ENCODE measurements around the gene ASTE1. TPM values are rescaled to one million over a fixed set of nuclear protein-coding genes. Genes with fewer than 3 reads are reported as not detected.

ASTE1 gene
- total RNA-seq, 1 experiment from 2014 or later = 2.4 TPM

DNA sequence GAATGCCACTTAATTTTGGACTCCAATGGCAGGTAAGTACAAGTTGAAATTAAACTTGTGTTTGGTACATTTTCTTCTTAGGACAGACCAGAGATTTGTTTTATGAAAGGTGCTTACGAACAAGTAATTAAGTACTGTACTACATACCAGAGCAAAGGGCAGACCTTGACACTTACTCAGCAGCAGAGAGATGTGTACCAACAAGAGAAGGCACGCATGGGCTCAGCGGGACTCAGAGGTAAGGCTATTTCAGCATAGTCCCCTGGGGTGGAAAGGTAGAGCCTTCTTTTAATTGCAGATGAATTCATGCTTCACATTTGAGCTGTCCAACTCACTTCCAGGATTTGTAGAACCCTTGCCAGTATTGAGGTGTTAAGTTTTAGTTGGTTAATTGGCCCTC lies 51.4 kb downstream of the ASTE1 start:
- no peak overlapping the region for H3K4me2 ChIP-seq (ENCODE audit: low read length)
- H3K36me3 ChIP-seq (ENCODE audit: control insufficient read depth in 1 of 2, insufficient read depth in 2 of 2, low read length in 2 of 2) = peaks cover under 1 to 2% of the 10 kb centered on the region in 2 experiments; a peak in 1 of 4 replicates
- no peak overlapping the region for H3K9ac ChIP-seq (ENCODE audit: low read length)
- POLR2A ChIA-PET = no interaction called here
- H3K9me3 ChIP-seq (ENCODE audit: control insufficient read depth in 1 of 2, insufficient read depth in 1 of 2, low read depth in 1 of 2, low read length in 2 of 2) = no peaks in the 10 kb centered on the region
- H3K27ac ChIP-seq (ENCODE audit: low read depth, low read length) = no peak overlapping the region
- H2AFZ ChIP-seq (ENCODE audit: low read depth, low read length, poor library complexity, severe bottlenecking) = no peak overlapping the region
- no peaks in the 10 kb centered on the region for H3K27me3 ChIP-seq (ENCODE audit: insufficient read depth, low read length)
- DNase-seq (ENCODE audit: low read depth, low spot score) (no peak), ATAC-seq (no peak)
- no peaks in the 10 kb centered on the region for H3K9me2 ChIP-seq (ENCODE audit: insufficient read depth)
- no peaks in the 10 kb centered on the region for H3K4me1 ChIP-seq (ENCODE audit: control insufficient read depth in 1 of 2, insufficient read depth in 2 of 2, low read length in 2 of 2)
- no peaks in the 10 kb centered on the region for H3K79me2 ChIP-seq (ENCODE audit: insufficient read depth, low read length)
- CTCF ChIA-PET = no interaction called here
- no peaks in the 10 kb centered on the region for H4K20me1 ChIP-seq (ENCODE audit: insufficient read depth)
- no TSS peak for BruUV-seq (replicated peaks)
- H3K4me3 ChIP-seq (replicated peaks in 1 of 2; ENCODE audit: low read depth in 1 of 2, low read length in 2 of 2) = no peak overlapping the region
- TF ChIP-seq RAD21 (IDR thresholded peaks at IDR 0.05; ENCODE audit: low read depth) (no peak), CEBPB (IDR thresholded peaks at IDR 0.05; ENCODE audit: low read depth) (no peak), EGR1 (IDR thresholded peaks at IDR 0.05; ENCODE audit: low read depth) (no peak), POLR2A (IDR thresholded peaks at IDR 0.05; ENCODE audit: borderline replicate concordance, extremely low read depth, insufficient read depth, insufficient read length) (no peak), POLR2AphosphoS5 (IDR thresholded peaks at IDR 0.05; ENCODE audit: low read depth, low read length) (no peak)
- TF ChIP-seq, protein P1, sequence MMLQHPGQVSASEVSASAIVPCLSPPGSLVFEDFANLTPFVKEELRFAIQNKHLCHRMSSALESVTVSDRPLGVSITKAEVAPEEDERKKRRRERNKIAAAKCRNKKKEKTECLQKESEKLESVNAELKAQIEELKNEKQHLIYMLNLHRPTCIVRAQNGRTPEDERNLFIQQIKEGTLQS (IDR thresholded peaks at IDR 0.05) = no peak
- TF ChIP-seq, protein P2, sequence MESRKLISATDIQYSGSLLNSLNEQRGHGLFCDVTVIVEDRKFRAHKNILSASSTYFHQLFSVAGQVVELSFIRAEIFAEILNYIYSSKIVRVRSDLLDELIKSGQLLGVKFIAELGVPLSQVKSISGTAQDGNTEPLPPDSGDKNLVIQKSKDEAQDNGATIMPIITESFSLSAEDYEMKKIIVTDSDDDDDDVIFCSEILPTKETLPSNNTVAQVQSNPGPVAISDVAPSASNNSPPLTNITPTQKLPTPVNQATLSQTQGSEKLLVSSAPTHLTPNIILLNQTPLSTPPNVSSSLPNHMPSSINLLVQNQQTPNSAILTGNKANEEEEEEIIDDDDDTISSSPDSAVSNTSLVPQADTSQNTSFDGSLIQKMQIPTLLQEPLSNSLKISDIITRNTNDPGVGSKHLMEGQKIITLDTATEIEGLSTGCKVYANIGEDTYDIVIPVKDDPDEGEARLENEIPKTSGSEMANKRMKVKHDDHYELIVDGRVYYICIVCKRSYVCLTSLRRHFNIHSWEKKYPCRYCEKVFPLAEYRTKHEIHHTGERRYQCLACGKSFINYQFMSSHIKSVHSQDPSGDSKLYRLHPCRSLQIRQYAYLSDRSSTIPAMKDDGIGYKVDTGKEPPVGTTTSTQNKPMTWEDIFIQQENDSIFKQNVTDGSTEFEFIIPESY (IDR thresholded peaks at IDR 0.05; ENCODE audit: extremely low read depth, insufficient replicate concordance, low read length) = no peak
- TF ChIP-seq, protein P3, sequence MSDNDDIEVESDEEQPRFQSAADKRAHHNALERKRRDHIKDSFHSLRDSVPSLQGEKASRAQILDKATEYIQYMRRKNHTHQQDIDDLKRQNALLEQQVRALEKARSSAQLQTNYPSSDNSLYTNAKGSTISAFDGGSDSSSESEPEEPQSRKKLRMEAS (IDR thresholded peaks at IDR 0.05) = no peak
- TF ChIP-seq, protein P4, sequence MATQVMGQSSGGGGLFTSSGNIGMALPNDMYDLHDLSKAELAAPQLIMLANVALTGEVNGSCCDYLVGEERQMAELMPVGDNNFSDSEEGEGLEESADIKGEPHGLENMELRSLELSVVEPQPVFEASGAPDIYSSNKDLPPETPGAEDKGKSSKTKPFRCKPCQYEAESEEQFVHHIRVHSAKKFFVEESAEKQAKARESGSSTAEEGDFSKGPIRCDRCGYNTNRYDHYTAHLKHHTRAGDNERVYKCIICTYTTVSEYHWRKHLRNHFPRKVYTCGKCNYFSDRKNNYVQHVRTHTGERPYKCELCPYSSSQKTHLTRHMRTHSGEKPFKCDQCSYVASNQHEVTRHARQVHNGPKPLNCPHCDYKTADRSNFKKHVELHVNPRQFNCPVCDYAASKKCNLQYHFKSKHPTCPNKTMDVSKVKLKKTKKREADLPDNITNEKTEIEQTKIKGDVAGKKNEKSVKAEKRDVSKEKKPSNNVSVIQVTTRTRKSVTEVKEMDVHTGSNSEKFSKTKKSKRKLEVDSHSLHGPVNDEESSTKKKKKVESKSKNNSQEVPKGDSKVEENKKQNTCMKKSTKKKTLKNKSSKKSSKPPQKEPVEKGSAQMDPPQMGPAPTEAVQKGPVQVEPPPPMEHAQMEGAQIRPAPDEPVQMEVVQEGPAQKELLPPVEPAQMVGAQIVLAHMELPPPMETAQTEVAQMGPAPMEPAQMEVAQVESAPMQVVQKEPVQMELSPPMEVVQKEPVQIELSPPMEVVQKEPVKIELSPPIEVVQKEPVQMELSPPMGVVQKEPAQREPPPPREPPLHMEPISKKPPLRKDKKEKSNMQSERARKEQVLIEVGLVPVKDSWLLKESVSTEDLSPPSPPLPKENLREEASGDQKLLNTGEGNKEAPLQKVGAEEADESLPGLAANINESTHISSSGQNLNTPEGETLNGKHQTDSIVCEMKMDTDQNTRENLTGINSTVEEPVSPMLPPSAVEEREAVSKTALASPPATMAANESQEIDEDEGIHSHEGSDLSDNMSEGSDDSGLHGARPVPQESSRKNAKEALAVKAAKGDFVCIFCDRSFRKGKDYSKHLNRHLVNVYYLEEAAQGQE (IDR thresholded peaks at IDR 0.05; ENCODE audit: low read depth) = no peak
- intact Hi-C loops (cut with micrococcal nuclease) = no loop called here
- RAD21 ChIA-PET (ENCODE audit: low non-redundant PET in 1 of 2, low total read pairs in 2 of 2, uncharacterized antibody in 2 of 2, unreplicated experiment in 2 of 2) = no interaction called here
